Activated naive CD4-positive, alpha-beta T cell treated with anti-CD3 and anti-CD28 coated beads, Interleukin-2, amount 10 ng/mL, durations not matched to agents 7 days and 5 days (primary cell): ENCODE measurements around the gene NPAS2.

Experiments
- CTCF ChIA-PET: fragments of 350-600 bp; sonication (Branson Sonifier 250); formaldehyde crosslinking; loops from one replicate; lab custom pipeline; 2021; ENCODE audit warnings: antibody characterized with exemption; lab: Charles Lee
- DNase-seq: peaks from one replicate; pipeline ENCODE4 v3.0.0-alpha.2; 2020
- H3K27ac Mint-ChIP-seq: one replicate; pipeline ENCODE4 v1.8.0; 2021; ENCODE audit warnings: mild to moderate bottlenecking, moderate library complexity, mixed read lengths
- H3K27me3 Mint-ChIP-seq: one replicate; pipeline ENCODE4 v1.8.0; 2021; ENCODE audit warnings: mild to moderate bottlenecking, mixed read lengths
- H3K36me3 Mint-ChIP-seq: one replicate; pipeline ENCODE4 v1.8.0; 2021; ENCODE audit warnings: mixed read lengths
- H3K4me1 Mint-ChIP-seq: one replicate; pipeline ENCODE4 v1.8.0; 2021; ENCODE audit warnings: mixed read lengths
- H3K4me3 Mint-ChIP-seq: one replicate; pipeline ENCODE4 v1.8.0; 2021; ENCODE audit warnings: mild to moderate bottlenecking, moderate library complexity, mixed read lengths
- H3K9me3 Mint-ChIP-seq: one replicate; pipeline ENCODE4 v1.8.0; 2021; ENCODE audit warnings: mixed read lengths

NPAS2 gene

DNA sequence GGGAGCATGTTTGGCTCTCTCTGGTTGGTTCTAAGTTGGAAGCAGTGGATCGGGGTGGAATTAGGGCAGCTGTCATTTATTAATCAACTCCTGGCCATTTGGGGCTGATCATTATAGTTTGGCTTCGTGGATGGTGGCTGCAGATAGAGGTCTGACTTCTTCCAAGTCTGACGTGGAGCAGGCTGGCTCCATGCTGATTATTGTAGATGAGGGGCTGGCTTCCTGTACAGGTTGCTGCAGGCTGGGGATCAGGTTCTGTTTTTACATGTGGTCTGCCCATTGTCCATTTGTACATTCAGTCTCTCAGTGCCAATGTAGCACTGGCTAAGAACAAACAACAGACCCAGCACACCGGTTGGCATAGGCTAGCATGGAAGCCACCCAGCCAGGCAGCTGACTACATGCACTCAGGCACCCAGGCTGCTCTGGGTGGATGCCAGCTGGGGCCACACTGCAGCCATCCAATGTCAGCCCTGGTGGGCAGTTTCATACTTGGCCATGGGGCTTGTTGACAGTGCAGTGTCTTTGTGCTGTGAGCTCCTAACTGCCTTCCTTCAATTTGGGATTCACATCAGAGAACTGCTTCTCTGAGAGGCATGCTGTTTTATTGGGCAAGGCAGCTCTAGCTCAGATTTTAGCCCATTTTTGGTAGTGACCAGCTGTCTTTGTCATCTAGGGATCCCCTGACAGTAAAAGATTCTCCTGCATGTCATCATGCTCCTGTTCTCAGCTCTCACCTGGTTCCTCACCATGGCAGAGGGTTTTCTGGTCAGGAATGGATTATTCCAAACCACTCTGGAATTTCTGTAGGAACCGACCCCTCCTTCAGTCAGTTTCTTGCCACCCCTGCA is 25.4 kb downstream of the NPAS2 start:
- Mint-ChIP-seq H3K36me3 (peaks cover 8% of the 10 kb centered on the region), H3K4me1 (no peaks in the 10 kb centered on the region), H3K4me3 (no peak overlapping the region), H3K9me3 (peaks cover 9% of the 10 kb centered on the region), H3K27me3 (peaks cover 4% of the 10 kb centered on the region), H3K27ac (no peak overlapping the region)
- CTCF ChIA-PET, result no interaction called here
- no peak for DNase-seq

GRCh38 chr2:100846716-100847115 is 26.8 kb downstream of the NPAS2 start:
- H3K4me1 Mint-ChIP-seq, result no peaks in the 10 kb centered on the region
- H3K27me3 Mint-ChIP-seq, result peaks cover 4% of the 10 kb centered on the region
- no peak overlapping the region for H3K27ac Mint-ChIP-seq
- CTCF ChIA-PET, result no interaction called here
- peaks cover 8% of the 10 kb centered on the region for H3K36me3 Mint-ChIP-seq
- no peak for DNase-seq
- peaks cover 9% of the 10 kb centered on the region for H3K9me3 Mint-ChIP-seq
- H3K4me3 Mint-ChIP-seq, result no peak overlapping the region

- Mint-ChIP-seq H3K4me1 (peaks cover 3% of the 10 kb centered on the region), H3K36me3 (no peaks in the 10 kb centered on the region), H3K4me3 (no peak overlapping the region), H3K27ac (no peak overlapping the region), H3K9me3 (no peaks in the 10 kb centered on the region), H3K27me3 (peaks cover 4% of the 10 kb centered on the region)
- CTCF ChIA-PET, result no interaction called here
- DNase-seq, result no peak
Measured at GRCh38 chr2:100852447-100852846, 32.5 kb downstream of the NPAS2 start.

GRCh38 chr2:100852999-100853908 is 33.3 kb downstream of the NPAS2 start:
- H3K4me3 Mint-ChIP-seq, result no peak overlapping the region
- no peaks in the 10 kb centered on the region for H3K9me3 Mint-ChIP-seq
- peak overlapping the region; percentile 1 for H3K27ac Mint-ChIP-seq
- peaks cover 4% of the 10 kb centered on the region for H3K27me3 Mint-ChIP-seq
- no peak for DNase-seq
- no peaks in the 10 kb centered on the region for H3K36me3 Mint-ChIP-seq
- CTCF ChIA-PET, result no interaction called here
- H3K4me1 Mint-ChIP-seq, result peaks cover 3% of the 10 kb centered on the region

GRCh38 chr2:100853909-100854810 is 34.2 kb downstream of the NPAS2 start:
- Mint-ChIP-seq H3K27ac (no peak overlapping the region), H3K9me3 (no peaks in the 10 kb centered on the region), H3K4me3 (no peak overlapping the region), H3K4me1 (peaks cover 3% of the 10 kb centered on the region), H3K27me3 (peaks cover 4% of the 10 kb centered on the region), H3K36me3 (no peaks in the 10 kb centered on the region)
- no peak for DNase-seq
- CTCF ChIA-PET, result no interaction called here

DNA sequence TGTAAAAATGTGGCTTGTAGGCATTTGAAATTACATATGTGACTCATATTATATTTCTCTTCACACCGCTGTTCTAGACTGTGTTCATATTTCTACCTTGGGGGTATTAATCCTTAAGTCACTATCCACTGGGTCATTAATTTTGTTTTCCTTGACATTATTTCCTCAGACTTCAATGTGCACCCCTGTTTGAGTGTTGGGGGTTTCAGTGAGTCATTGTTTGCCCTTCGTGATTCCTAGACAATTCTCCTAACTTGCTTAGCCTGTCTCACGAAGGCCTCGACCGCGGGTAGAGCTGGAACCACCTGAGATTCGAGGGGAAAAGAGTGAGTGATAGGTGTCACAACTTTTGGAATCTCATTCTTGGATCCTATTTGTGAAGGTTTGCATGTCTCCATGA is 35.1 kb downstream of the NPAS2 start:
- H3K27ac Mint-ChIP-seq, result no peak overlapping the region
- no peak for DNase-seq
- peaks cover 3% of the 10 kb centered on the region for H3K4me1 Mint-ChIP-seq
- no peaks in the 10 kb centered on the region for H3K9me3 Mint-ChIP-seq
- CTCF ChIA-PET, result no interaction called here
- no peaks in the 10 kb centered on the region for H3K27me3 Mint-ChIP-seq
- no peak overlapping the region for H3K4me3 Mint-ChIP-seq
- H3K36me3 Mint-ChIP-seq, result no peaks in the 10 kb centered on the region

- no peaks in the 10 kb centered on the region for H3K27me3 Mint-ChIP-seq
- DNase-seq, result no peak
- no peak overlapping the region for H3K27ac Mint-ChIP-seq
- H3K4me1 Mint-ChIP-seq, result peaks cover 3% of the 10 kb centered on the region
- no peaks in the 10 kb centered on the region for H3K9me3 Mint-ChIP-seq
- CTCF ChIA-PET, result no interaction called here
- H3K36me3 Mint-ChIP-seq, result no peaks in the 10 kb centered on the region
- no peak overlapping the region for H3K4me3 Mint-ChIP-seq
Measured at GRCh38 chr2:100855606-100856005, 35.7 kb downstream of the NPAS2 start.

- CTCF ChIA-PET, result interaction anchor here (0.6 kb wide), 1 partner anchor 798 kb away, joined by 3 read pairs; no protein-coding TSS in a partner anchor
- H3K36me3 Mint-ChIP-seq, result no peaks in the 10 kb centered on the region
- no peaks in the 10 kb centered on the region for H3K27me3 Mint-ChIP-seq
- H3K4me3 Mint-ChIP-seq, result no peak overlapping the region
- no peak for DNase-seq
- no peaks in the 10 kb centered on the region for H3K9me3 Mint-ChIP-seq
- peaks cover 3% of the 10 kb centered on the region for H3K4me1 Mint-ChIP-seq
- H3K27ac Mint-ChIP-seq, result no peak overlapping the region
Measured at GRCh38 chr2:100856732-100857131, 36.8 kb downstream of the NPAS2 start.

- H3K27me3 Mint-ChIP-seq, result no peaks in the 10 kb centered on the region
- H3K4me3 Mint-ChIP-seq, result no peak overlapping the region
- H3K9me3 Mint-ChIP-seq, result no peaks in the 10 kb centered on the region
- H3K36me3 Mint-ChIP-seq, result no peaks in the 10 kb centered on the region
- no peak overlapping the region for H3K27ac Mint-ChIP-seq
- H3K4me1 Mint-ChIP-seq, result peaks cover 3% of the 10 kb centered on the region
- CTCF ChIA-PET, result no interaction called here
- no peak for DNase-seq
Measured at GRCh38 chr2:100857341-100857740, 37.4 kb downstream of the NPAS2 start.

DNA sequence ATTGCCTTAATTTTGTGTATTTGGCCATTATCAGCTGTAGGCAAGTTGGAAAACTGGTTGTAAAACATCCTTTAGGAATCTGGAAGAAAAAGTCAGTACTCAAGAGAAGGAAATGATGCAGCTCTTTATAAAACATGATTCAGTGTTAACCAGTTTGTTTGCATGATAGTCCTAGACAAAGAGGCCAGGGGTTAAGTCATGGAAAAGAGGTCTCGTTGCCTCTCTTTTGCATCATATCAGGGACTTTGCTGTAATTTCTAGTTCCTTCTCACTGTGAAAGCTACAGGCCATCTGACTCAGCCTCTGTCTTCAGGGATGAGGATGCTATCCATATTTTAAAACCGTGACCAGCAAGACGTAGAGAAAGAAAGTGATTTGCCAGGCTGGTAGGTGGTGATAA is 38.0 kb downstream of the NPAS2 start:
- DNase-seq, result no peak
- no peaks in the 10 kb centered on the region for H3K9me3 Mint-ChIP-seq
- peaks cover 3% of the 10 kb centered on the region for H3K4me1 Mint-ChIP-seq
- no peaks in the 10 kb centered on the region for H3K27me3 Mint-ChIP-seq
- no peak overlapping the region for H3K27ac Mint-ChIP-seq
- CTCF ChIA-PET, result no interaction called here
- H3K36me3 Mint-ChIP-seq, result no peaks in the 10 kb centered on the region
- H3K4me3 Mint-ChIP-seq, result no peak overlapping the region

DNA sequence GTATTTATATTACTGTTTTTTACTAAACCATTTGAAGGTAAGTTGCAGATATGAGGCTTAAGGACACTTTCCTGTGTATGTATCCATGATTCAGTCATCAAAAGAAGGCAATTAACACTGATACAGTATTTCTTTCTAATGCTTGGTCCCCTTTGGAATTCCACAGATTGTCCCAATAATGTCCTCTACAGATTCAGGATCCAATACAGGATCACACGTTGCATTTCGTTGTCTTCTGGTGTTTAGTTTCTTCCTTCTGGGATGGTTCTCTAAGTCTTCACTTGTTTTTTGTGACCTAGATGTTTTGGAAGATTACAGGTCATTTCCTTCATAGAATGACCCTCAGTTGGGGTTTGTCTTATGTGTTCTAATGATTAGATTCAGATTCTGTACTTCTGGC is 40.0 kb downstream of the NPAS2 start:
- no peak overlapping the region for H3K27ac Mint-ChIP-seq
- H3K4me1 Mint-ChIP-seq, result no peaks in the 10 kb centered on the region
- no peaks in the 10 kb centered on the region for H3K9me3 Mint-ChIP-seq
- no peak overlapping the region for H3K4me3 Mint-ChIP-seq
- CTCF ChIA-PET, result interaction anchor here (1.8 kb wide), 1 partner anchor 11 kb away, joined by 6 read pairs; no protein-coding TSS in a partner anchor
- H3K27me3 Mint-ChIP-seq, result no peaks in the 10 kb centered on the region
- no peak for DNase-seq
- no peaks in the 10 kb centered on the region for H3K36me3 Mint-ChIP-seq

- Mint-ChIP-seq H3K27me3 (peaks cover 4% of the 10 kb centered on the region), H3K36me3 (no peaks in the 10 kb centered on the region), H3K4me3 (no peak overlapping the region), H3K27ac (no peak overlapping the region), H3K9me3 (no peaks in the 10 kb centered on the region), H3K4me1 (no peaks in the 10 kb centered on the region)
- no peak for DNase-seq
- CTCF ChIA-PET, result no interaction called here
Measured at GRCh38 chr2:100861340-100861739, 41.4 kb downstream of the NPAS2 start.

DNA sequence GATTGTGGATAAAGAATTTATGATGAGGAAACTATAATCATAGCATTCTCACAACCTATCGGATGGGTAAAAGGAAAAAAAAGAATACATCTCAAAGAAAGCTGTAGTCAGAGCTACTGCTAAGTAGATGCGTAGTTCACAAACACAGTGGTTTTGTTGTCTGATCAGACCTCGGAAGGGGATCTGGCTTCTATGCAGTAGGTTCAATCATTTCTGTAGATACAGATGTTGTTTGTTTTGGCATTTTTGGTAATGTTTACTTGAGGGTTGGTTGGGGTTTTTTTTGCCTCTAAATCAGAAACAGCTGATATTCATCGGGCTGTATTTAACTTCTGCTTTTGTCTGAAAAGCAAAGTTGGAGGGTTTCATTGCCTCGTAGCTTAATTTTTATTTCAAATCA is 42.1 kb downstream of the NPAS2 start:
- Mint-ChIP-seq H3K4me1 (no peaks in the 10 kb centered on the region), H3K9me3 (no peaks in the 10 kb centered on the region), H3K4me3 (no peak overlapping the region), H3K27ac (no peak overlapping the region), H3K36me3 (no peaks in the 10 kb centered on the region), H3K27me3 (peaks cover 4% of the 10 kb centered on the region)
- no peak for DNase-seq
- CTCF ChIA-PET, result no interaction called here
